GM19372 (cell line): ENCODE measurements around the gene GOLGA8G.
"Not testable (repeated sequence)": the region's sequence is repeated elsewhere in the genome, so short reads cannot be mapped to it uniquely, and the experiment has no call there.

Source experiments
- ATAC-seq: cut with Tn5 transposase; IDR thresholded peaks from one replicate; pipeline ENCODE4 v1.9.1; 2021; ENCODE audit warnings: mild to moderate bottlenecking, low read depth, moderate library complexity; ENCODE audit not compliant: unreplicated experiment

Gene GOLGA8G, protein sequence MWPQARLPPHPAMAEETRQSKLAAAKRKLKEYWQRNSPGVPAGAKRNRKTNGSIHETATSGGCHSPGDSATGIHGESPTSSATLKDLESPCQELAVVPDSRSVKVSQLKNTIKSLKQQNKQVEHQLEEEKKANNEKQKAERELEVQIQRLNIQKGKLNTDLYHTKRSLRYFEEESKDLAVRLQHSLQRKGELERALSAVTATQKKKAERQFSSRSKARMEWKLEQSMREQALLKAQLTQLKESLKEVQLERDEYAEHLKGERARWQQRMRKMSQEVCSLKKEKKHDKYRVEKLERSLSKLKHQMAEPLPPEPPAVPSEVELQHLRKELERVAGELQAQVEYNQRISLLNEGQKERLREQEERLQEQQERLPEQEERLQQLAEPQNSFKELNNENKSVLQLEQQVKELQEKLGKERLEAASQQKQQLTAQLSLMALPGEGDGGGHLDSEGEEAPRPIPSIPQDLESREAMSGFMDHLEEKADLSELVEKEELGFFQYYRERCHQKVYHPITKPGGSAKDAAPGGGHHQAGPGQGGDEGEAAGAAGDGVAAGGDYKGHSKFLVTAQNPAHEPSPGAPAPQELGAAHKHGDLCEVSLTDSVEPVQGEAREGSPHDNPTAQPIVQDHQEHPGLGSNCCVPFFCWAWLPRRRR

GRCh38 chr15:28532954-28533353 lies at the start of gene GOLGA8G:
Gene GOLGA8G (minus strand): TSS chr15:28532971. CDS start chr15:28532909, 62 bp downstream.
- not testable (repeated sequence) for ATAC-seq

DNA sequence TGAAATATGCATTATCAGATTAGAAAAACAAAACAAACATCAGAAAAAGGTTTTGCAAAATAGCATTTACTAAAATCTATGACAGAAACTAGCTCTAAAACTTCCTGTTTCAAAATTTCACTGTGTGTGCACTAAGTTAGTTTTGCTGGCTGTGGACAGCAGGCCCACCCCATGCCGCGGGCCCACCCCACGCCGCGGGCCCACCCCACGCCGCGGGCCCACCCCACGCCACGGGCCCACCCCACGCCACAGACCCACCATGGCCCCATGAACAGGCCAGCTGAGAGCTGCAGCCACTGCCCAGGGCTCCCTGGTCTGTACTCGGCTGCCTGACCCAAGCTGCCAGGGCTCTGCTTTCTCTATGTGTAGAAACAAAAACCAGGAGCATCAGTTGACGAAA lies 40.6 kb upstream of the GOLGA8G start:
- not testable (repeated sequence) for ATAC-seq

DNA sequence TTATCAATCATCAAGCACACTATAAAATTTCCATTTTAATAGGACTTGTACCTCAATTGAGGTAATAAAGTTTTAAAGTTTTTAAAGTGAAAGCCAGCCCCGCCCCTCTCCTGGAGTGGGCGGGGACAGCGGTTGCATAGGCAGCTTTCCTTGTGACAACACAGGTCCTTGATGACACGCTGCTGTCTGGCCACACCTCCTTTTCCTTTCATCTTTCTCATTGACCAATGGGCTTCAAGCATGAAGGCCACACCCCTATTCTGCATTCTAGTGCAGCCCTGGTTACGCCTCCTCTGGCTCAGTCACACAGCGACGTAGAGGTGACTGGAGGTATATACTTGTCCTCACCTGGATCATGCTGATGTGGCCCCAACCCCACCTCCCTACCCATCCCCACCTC lies 20.5 kb upstream of the GOLGA8G start, which contains the start of gene GOLGA6L25:
GOLGA6L25 (plus strand) TSS at position 301 of the 400 bp plus-strand sequence; CDS start at position 362, 61 bp downstream.
- ATAC-seq = not testable (repeated sequence)

DNA sequence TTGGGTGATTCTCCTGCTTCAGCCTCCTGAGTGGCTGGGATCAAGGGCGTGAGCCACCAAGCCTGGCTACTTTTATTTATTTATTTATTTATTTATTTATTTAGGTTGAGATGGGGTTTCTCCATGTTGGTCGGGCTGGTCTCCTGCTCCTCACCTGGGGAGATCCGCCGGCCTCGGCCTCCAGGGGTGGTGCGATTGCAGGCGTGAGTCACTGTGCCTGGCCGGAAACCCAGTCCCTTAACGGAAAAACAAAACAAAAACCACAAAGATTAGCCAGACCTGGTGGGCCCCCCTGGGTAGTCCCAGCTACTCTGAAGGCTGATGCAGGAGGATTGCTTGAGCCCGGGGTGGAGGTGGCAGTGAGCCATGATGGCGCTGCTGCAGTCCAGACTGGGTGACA lies 17.6 kb downstream of the GOLGA8G start:
- ATAC-seq = not testable (repeated sequence)

GRCh38 chr15:28514128-28514527 lies 18.6 kb downstream of the GOLGA8G start:
- ATAC-seq = not testable (repeated sequence)

DNA sequence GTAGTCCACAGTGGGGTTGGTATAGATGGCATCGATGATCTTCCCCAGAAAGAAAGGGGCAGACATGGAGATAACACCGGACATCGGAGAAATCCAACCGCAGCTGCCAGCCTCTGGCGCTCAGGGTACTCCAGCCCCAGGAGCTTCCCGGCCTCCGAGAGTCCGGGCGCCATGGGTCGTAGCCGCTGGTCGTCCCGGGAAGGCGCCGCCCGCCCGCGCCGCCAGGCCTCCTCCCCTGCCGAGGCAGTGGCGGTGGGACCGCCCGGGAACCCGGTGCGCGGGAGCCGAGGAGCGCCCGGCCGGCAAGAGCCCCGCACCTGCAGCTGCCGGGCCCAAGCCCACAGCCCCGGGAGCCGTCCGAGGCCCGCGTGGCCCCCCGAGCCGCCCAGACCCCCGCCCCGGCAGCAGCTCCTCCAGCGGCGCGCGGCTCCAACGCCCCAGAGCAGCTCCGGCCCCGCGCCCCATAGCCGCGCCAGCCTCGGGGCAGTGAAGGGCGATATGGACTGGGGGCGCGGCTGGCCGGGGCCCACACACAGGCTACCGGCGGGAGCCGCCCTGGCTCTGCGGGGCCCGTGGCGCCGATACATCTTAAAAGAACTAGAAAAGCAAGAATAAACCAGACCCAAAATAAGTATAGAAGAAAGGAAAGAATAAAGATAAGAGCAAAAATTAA lies 24.4 kb downstream of the GOLGA8G start:
- not testable (repeated sequence) for ATAC-seq

DNA sequence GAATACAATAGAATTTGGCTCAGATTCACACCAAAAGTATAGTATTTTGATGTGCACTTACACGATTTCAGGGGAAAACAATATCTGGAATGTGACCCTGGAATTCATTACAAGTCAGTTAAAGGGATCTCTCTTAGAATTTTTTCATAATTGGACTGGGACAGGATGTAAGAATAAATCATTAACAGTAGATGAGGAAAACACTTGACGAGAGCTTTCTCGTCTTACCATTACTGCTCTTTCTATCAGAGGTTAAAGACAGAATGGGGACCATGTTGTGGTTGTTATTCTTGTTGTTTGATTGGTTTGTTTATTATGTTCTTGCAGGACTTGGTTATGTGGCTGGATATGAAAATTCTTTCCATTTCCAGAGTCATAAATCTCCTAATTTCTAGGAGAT lies 51.4 kb downstream of the GOLGA8G start:
- ATAC-seq = not testable (repeated sequence)
